Left ventricle myocardium superior (tissue), 1 donor: ENCODE measurements around the gene SETDB2. TPM values are rescaled to one million over a fixed set of nuclear protein-coding genes. Genes with fewer than 3 reads are reported as not detected.

Experiments used
- ATAC-seq: fragments of 200-7000 bp; cut with Tn5 transposase; one replicate; pipeline ENCODE4 v1.9.1; 2020; ENCODE audit warnings: mild to moderate bottlenecking, moderate library complexity
- DNase-seq: peaks from one replicate; pipeline ENCODE4 v3.0.0-alpha.2; 2020
- intact Hi-C: fragments of 100-400 bp; cut with micrococcal nuclease; formaldehyde crosslinking; loops from one replicate; pipeline ENCODE4 v1.11.0; 2022
- total RNA-seq: library from RNA; stranded (reverse); fragmentation: NEBNext Ultra II Directional; extraction: Animal tissue kit (Norgen Biotek cat#: 25700); gene quantifications from one replicate; pipeline ENCODE4 v1.2.1, GENCODE V29; 2021
- donor health status: DM: no; HTN: yes; CAD: no; lungs with severe emphysema.

Gene SETDB2
- total RNA-seq, 1 donor from 2014 or later: 14.8 TPM

DNA sequence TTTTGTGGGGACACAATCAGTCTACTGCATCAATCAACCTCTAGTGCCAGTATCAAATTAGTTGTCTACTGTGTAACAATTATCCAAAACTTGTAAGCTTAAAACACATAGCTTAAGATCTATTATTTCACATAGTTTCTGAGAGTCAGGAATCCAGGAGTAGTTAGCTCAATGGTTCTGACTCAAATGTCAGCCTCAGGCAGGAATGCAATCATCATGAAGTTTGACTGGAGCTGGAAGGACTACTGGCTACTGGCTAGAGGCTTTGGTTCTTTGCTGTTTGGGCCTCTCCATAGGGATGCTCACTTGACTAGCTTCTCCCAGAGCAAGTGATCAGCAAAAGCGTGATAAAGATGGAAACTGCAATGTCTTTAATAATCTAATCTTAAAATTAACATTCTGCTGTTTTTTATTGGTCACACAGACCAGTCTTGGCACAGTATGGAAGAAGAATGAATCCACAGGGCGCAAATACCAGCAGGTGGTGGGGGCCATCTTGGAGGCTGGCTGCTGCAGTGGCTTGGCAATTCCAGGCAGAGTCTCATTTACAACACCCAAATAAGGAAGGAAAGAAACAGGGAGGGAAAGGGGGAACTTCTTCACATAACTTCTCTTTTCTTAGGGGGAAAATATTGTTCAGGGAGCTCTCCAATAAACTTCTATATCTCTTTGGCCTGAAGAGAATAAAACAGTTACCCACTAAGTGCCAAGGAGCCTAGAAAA, 15.9 kb upstream of the SETDB2 start:
- no peak for ATAC-seq
- DNase-seq: no peak
- intact Hi-C loops: no loop called here

DNA sequence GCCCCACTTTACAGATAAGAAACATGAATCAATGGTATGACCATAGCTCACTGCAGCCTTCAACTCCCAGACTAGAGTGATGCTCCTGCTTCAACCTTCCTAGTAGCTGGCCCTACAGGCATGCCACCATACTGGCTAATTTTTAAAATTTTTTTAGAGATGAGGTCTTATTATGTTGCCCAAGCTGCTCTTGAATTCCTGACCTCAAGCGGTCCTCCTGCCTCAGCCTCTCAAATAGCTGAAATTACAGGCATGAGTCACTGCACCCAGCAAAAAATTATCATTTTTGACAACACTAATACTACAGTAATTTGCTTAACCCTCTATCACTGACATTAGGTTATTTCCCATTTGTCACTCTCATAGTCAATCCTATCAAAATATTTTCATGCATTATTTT, 15.0 kb upstream of the SETDB2 start:
- intact Hi-C loops: no loop called here
- no peak for ATAC-seq
- DNase-seq: no peak

DNA sequence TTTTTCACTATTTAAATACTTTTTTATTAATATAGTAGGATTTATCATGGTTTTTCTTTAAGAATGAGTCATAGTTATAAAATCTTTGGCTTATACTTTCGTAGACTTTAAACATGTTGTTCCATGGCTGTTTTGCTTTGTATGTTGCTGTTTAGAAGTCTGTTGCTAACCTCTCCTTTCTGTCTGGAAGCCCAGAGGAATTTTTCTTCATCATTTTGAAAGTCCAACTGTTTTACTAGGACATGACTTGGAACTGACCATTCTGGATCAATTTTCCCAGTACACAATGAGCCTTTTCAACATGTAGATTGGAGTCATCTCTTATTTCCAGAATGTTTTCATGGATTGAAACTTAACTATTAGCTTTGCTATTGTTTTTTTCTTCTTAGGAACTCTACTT, 8.1 kb upstream of the SETDB2 start:
- peak; percentile 64 for ATAC-seq
- no peak for DNase-seq
- intact Hi-C loops: loop anchor here (10.0 kb wide), 1 partner anchor 131 kb away; no protein-coding TSS in a partner anchor

DNA sequence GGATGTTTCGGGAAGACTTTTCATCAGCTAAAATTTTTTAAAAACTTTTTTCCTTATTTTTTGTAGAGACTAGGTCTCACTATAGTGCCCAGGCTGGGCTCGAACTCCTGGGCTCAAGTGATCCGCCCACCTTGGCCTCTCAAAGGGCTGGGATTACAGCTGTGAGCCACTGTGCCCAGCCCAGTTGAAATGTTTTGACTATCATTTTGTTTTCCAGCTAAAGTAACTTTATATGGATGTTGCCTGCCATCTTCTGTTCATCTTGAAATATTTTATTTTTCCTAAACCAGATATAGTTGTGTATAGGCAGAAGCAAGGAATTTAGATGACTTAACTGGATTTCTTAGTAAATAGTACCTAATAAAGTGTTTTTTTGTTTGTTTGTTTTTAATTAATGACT, 7.2 kb upstream of the SETDB2 start:
- peak; percentile 62 for DNase-seq
- ATAC-seq: peak; percentile 84
- intact Hi-C loops: loop anchor here (10.0 kb wide), 1 partner anchor 132 kb away; no protein-coding TSS in a partner anchor

DNA sequence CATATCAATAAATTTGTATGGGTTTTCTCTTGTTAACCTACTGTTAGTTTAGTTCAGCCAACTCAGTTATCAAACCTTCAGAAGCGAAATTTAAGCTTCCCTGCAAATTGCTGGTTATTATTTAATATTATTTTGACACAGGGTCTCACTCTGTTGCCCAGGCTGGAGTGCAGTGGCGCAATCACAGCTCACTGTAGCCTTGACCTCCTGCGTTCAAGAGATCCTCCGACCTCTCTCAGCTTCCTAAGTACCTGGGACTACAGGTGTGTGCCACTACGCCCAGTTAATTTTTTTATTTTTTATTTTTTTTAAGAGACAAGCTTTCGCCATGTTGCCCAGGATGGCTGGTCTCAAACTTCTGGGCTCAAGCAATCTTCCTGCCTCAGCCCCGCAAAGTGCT, 6.4 kb upstream of the SETDB2 start:
- intact Hi-C loops: loop anchor here (10.0 kb wide), 1 partner anchor 133 kb away; no protein-coding TSS in a partner anchor
- ATAC-seq (no peak), DNase-seq (no peak)

DNA sequence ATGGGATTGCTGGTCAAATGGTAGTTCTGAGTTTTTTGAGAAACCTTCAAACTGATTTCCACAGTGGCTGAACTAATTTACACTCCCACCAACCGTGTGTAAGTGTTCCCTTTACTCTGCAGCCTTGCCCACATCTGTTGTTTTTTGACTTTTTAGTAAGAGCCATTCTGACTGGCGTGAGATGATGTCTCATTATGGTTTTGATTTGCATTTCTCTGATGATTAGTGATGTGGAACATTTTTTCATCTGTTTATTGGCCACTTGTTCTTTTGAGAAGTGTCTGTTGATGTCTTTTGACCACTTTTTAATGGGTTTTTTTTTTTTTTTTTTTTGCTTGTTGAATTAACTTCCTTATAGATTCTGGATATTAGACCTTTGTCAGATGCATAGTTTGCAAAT, 4.5 kb upstream of the SETDB2 start:
- no peak for DNase-seq
- ATAC-seq: no peak
- intact Hi-C loops: loop anchor here (10.0 kb wide), 1 partner anchor 135 kb away; no protein-coding TSS in a partner anchor

DNA sequence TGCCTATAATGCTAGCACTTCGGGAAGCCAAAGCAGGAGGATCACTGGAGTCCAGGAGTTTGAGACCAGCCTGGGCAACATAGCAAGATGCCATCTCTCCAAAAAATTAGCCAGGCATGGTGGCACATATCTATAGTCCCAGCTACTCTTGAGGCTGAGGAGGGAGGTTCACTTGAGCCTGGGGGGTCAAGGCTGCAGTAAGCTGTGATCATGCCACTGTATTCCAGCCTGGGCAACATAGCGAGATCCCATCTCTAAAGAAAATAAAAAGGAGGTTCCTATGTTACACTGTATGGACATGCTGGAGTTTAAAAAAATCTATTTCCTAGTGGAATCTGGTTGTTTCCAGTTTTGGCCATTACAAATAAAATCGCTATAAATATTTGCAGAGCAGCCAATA, 2.8 kb upstream of the SETDB2 start:
- intact Hi-C loops: no loop called here
- ATAC-seq (no peak), DNase-seq (no peak)

DNA sequence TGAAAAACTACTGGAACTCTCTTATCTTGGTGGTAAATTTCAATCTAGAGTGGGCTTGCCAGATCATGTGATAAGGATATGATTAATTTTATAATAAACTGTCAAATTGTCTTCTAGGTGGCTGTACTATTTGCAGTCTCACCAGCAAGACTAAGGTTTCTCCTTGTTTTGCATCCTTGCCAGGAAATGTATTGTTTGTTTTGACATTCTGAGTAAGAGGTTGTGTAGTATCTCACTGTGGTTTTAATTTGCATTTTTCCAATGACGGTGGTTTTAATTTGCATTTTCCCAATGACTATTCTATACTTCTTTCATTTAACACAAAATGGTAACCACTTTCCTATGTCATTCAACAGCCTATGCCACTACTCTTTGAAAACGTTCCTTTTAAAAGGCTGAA, 2.2 kb upstream of the SETDB2 start:
- DNase-seq (no peak), ATAC-seq (no peak)
- intact Hi-C loops: no loop called here

DNA sequence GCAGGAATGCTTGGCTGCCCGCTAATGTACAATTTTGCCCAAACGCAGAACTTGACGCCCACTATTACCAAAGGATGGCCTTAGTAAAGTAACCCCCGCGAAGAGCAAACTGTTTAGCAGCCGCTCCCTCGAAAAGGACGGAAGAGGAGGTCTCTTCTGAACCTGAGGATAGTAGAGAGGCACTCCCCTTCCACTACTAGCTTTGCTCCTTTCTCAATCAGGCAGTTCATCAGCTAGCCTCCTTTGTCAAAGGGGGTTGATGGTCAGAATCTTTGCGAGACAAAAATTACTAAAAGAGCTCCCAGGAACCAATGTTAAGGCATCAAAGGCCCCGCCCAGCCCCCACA, 744 bp upstream of the SETDB2 start:
- DNase-seq: no peak
- intact Hi-C loops: no loop called here
- peak; percentile 2 for ATAC-seq

DNA sequence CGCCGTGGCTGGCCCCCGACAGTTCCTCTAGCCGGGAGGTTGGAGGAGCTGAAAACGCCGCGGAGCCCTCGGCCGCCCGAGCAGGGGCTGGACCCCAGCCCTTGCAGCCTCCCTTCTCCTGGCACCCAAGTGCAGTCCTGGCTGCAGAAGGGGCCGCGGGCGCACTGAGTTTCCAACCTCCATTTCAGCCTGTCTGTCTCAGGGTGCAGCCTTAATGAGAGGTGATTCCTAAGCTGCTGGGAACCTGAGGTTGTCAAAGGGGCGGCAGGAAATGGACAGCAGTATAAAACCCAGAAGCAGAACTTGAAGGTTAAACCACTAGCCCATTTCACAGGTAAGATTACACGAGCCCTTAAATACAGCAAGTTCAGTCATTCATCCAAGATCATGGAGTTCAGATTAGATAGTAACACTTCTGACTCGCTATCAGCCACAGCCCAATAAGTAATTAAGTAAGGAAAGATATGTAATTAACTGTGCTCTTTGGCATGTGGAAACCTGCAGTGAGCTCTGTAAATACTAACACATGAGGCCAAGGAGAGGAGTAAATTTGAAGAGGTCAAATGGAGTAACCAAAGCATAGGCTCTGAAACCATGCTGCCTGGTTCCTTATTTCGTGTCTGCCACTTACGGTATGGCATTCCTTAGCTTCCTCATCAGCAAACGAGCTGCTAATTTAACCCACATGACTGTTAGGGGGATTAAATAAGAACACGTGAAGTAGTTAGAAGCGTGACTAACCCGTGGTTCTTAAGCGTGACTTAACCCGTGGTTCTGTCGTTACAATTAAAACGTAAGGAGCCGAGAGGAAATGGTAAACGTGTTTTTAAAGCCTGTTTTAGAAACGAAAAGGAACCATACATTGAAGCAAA, 686 bp downstream of the SETDB2 start:
- ATAC-seq: peak; percentile 36
- intact Hi-C loops: no loop called here
- DNase-seq: no peak

DNA sequence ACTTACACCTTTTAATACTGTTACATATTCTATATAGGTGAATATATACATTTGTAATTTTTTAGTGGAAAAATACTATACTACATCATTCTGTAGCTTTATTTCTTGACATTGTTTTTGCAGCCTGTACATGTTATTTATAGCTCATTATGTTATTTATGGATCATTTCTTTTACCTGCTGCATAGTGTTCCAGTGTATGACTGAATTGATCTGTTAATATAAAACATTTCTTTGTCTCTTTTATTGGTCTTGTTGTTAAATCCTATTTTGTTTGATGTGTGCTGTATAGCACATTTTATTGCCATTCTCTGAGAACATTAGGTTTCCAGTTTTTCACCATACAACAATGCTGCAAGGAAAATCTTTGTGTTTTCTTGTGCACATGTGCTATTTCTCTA, 2.4 kb downstream of the SETDB2 start:
- intact Hi-C loops: no loop called here
- no peak for DNase-seq
- ATAC-seq: no peak

DNA sequence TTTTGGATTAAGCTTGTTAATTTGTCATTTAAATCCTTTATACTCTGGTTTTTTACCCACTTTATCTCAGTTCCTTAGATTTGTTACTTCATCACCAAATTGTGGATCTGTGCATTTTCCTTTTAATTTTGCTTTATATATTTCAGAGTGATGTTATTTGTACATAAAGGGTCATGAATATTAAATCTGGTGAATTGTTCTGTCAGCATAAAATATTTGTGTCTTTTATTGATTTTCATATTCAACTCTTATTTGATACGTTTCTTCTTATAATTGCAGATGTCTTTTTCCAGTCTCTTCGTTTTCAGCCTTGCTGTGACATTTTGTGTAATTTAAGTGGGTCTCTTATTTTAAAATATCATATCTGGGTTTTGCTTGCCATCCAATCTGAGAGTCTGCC, 4.7 kb downstream of the SETDB2 start:
- DNase-seq: no peak
- no peak for ATAC-seq
- intact Hi-C loops: no loop called here

DNA sequence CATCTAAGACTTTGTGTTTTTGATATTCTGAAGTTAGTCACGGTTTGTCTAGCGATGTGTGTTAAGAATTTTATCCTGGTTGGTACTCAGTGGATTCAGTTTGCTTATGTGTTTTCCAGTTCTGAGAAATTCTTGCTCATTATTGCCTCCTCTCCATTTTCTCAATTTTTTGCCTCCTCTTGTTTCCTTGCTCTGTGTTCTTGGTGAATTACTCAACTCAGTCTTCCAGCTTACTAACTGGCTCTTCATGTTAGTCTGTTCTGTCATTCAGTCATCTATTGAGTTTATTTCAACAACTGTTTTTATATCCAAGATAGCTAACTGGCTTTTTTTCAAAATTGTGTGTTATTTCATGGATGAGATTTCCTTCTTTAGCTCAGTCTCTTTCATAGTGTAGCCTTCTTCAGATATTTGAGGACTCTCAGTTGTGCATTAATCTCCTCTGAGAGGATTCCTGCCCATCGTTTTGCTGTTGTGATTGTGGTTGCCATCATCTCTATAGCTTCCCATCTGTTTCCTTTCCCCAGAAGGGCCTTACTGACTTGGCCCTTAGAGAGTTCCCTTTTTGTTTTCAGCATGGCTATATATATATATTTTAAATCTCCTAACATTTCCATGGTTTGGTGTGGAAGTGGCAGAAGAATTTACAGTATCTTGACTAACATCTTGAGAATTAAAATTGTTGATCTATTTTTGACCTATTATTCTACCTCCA, 6.2 kb downstream of the SETDB2 start:
- no peak for DNase-seq
- intact Hi-C loops: no loop called here
- ATAC-seq: no peak

DNA sequence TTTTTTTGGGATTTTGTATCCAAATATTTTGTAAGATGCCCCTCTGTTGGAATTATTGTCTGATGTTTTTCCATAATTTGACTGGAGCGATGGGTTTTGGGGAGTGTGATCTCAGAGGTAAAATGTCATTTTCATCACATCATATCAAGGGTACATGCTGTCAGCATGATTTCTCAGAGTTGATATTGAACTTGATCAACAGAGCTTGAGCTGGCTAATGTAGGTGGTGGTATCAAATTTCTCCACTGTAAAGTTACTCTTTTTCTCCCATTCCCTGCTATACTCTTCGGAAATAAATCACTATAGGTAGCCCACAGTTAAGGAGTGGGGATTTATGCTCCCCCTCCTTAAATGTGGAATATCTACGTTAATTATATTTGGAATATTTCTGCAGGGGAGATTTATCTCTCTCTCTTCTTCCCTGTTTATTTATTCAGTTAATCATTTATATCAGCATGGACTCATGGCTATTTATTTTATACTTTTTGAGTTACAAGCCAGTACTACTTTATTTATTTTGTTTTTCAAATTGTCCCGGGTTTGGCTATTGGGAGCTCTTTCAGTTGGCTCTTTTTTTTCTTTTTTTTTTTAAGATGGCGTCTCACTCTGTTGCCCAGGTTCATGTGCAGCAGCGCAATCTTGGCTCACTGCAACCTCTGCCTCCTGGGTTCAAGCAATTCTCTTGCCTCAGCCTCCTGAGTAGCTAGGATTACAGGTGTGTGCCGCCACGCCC, 8.8 kb downstream of the SETDB2 start:
- intact Hi-C loops: no loop called here
- ATAC-seq: no peak

DNA sequence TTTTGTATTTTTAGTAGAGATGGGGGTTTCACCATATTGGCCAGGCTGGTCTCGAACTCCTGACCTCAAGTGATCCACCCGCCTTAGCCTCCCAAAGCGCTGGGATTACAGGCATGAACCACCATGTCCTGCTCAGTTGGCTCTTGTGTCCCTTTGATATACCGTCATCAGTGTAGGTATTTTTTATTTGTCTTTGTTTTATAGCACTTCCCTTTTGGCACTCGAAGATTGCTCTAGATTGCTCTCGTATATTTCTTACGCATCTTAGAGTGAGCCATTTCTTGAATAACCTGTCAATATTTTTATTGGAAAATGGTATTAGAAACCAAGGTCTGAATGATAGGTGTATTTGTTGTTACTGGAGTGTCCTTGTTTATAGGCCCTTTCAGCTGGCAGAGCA, 9.4 kb downstream of the SETDB2 start:
- intact Hi-C loops: no loop called here
- no peak for DNase-seq
- no peak for ATAC-seq

More for the DNA sequence above, 8.8 kb downstream of the SETDB2 start:
- no peak for DNase-seq

DNA sequence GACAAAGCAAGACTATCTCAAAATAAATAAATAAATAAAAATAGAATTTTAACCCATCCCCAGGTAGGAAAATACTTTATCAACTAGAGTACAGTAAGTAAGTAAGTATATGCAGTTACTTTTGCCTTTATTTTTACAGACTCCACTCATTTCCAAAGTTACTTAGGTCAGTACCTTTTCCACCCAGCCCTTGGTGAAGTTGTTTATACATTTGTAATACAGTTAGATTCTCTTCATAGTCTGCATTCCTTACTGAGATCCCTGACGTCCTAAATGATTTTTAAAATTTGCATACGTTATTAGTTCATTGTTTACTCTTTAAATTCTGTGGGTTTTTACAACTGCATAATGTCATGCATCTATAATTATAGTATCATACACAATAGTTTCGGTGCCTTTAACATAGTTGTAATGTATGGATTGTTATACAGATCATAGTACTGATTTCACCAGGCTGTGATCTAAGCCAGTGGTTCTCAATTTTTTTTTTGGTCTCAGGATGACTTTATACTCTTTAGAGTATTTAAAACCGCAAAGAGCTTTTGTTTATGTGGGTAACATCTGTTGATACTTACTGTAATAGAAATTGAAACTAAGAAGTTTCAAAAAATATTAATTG, 10.4 kb downstream of the SETDB2 start:
- intact Hi-C loops: no loop called here
- ATAC-seq (no peak), DNase-seq (no peak)

DNA sequence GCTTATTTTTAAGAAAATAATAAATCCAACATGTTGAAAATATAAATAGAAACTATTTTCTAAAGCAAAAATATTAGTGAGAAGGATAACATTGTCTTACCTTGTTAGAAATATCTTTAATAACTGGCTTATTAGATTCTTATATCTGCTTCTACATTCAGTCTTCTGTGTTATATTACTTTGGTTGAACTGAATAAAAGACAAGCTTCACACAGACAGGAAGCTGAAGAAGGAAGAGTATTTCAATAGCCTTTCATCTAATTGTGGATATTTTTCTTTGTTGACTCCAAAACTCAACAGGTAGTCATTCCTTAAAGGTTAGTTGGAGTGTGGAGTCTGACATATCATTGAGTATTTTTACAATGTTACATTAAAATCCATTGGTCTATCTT, 10.9 kb downstream of the SETDB2 start:
- intact Hi-C loops: no loop called here
- DNase-seq: no peak
- ATAC-seq: no peak

DNA sequence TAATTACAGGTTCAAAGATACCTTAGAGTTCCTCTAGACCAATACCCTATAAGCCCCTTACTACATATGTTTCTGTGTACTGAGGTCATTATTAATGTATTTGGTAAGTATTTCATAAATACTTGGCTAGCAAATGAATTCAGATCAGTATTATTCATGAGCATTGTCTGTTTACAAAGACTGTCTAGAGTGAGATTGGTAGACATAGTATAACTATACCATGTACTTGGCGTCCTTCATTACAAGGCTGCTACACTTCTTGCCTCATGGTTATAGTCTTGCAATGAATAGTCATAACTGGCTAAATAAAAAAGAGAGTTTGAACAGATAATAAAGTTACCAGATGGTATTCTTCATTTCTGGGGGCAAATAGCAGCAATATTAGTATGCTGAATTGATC, 12.1 kb downstream of the SETDB2 start:
- DNase-seq: no peak
- ATAC-seq: no peak
- intact Hi-C loops: no loop called here

DNA sequence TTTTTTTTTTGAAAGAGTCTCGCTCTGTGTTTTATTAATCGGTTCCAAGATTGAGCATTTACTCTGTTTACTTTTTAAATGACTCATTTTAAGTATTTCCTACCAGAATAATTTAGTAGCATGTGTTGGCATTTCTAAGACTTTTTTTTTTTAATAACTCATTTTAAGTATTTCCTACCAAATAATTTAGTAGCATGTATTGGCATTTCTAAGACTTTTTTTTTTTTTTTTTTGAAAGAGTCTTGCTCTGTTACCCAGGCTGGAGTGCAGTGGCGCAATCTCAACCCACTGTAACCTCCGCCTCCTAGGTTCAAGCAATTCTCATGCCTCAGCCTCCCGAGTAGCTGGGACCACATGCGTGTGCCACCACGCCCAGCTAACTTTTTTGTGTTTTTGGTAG, 13.1 kb downstream of the SETDB2 start:
- intact Hi-C loops: no loop called here
- ATAC-seq: no peak
- DNase-seq: peak; percentile 12
